SJSA1 (cell line): ENCODE data around the gene TJP1. TPM values are rescaled to one million over a fixed set of nuclear protein-coding genes. Genes with fewer than 3 reads are reported as not detected.
"Not testable (repeated sequence)": the region's sequence is repeated elsewhere in the genome, so short reads cannot be mapped to it uniquely, and the experiment has no call there.

ENCODE experiments used
- DNase-seq, 2 experiments: peaks; one replicate each; pipeline ENCODE4 v3.0.0-alpha.2; 2015 to 2020; ENCODE audit warnings: low spot score in 2 of 2, low read depth in 1 of 2
- H3K27ac ChIP-seq: fragments of 250-450 bp; sonication (Bioruptor Pico); 2 replicates; pipeline ENCODE4 v1.5.1; 2020; ENCODE audit warnings: mild to moderate bottlenecking, moderate library complexity
- H3K27me3 ChIP-seq: fragments of 250-450 bp; sonication (Bioruptor Pico); replicated peaks from 2 replicates; pipeline ENCODE4 v1.5.1; 2020; ENCODE audit warnings: mild to moderate bottlenecking, moderate library complexity
- H3K36me3 ChIP-seq: fragments of 250-450 bp; sonication (Bioruptor Pico); 2 replicates; pipeline ENCODE4 v1.5.1; 2020; ENCODE audit warnings: mild to moderate bottlenecking
- H3K4me1 ChIP-seq: fragments of 250-450 bp; sonication (Bioruptor Pico); replicated peaks from 2 replicates; pipeline ENCODE4 v1.6.1; 2021; ENCODE audit warnings: mild to moderate bottlenecking
- H3K4me3 ChIP-seq: fragments of 250-450 bp; sonication (Bioruptor Pico); 2 replicates; pipeline ENCODE4 v1.5.1; 2020; ENCODE audit warnings: mild to moderate bottlenecking
- H3K9me3 ChIP-seq: fragments of 250-450 bp; sonication (Bioruptor Pico); replicated peaks from 2 replicates; pipeline ENCODE4 v1.5.1; 2020; ENCODE audit warnings: mild to moderate bottlenecking
- total RNA-seq: library from RNA; depleted of rRNA; stranded (reverse); fragments of >200 nt; shearing (Covaris generic); gene quantifications from 2 replicates; pipeline ENCODE4 v1.2.3, GENCODE V29; 2014

The TJP1 gene
- total RNA-seq, 1 experiment from 2014 or later = 70.1 TPM

DNA sequence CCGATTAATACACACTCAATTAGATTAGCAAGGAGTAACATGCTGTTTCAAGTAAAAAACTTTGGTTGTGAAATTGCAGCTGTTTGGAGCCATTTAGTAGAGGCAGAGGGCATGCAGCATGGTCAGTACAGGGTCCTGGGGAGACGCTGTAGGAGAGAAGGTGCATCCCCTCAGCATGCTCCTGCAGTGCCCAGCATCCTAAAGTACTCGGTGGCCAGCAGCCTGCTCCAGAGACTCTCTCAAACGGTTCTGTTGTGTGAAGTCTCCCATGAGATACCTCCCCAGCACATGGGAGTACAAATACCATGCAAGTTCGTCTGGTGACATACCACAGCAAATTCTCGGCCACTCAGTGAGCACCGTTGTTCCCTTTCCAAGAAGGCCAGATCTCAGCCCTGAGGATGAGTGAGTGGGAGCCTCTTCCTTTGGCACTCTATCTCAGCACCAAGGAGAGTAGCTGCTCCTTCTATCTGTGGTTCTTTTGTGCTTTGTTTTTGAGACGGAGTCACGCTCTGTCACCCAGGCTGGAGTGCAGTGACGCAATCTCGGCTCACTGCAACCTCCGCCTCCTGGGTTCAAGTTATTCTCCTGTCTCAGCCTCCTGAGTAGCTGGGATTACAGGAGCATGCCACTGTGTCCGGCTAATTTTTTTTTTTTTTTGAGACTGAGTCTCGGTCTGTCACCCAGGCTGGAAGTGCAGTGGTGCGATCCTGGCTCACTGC, 72.7 kb downstream of the TJP1 start:
- Histone ChIP-seq H3K4me1 (peaks cover 10% of the 10 kb centered on the region), H3K27me3 (no peaks in the 10 kb centered on the region), H3K27ac (no peak overlapping the region), H3K4me3 (no peak overlapping the region), H3K9me3 (no peaks in the 10 kb centered on the region), H3K36me3 (peaks cover 37% of the 10 kb centered on the region)
- no peak for DNase-seq

DNA sequence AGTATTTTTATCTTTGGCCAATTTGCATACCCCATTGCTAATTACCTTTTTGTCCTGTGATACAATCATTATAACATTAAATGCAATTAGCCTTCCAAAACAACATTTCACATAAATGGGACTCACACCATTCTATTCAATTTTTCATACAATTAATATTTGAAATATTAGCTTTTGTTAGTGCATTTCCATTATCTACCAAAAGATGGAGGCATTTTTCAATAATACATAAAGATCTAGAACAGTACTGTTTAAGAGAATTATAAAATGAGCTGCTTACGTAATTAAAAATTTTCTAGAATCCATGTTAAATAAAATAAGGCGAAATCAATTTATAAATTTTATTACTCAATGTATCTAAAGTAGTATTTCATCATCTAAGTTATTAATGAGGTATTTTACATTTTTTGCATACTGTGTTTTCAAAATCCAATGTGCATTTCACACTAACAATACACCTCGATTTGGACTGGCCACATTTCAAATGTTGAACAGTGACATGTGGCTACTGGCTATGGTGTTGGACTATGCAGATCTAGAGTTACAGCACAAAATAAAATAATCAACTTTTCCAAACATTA, 74.3 kb downstream of the TJP1 start:
- peaks cover 29% of the 10 kb centered on the region for H3K36me3 ChIP-seq
- no peaks in the 10 kb centered on the region for H3K27me3 ChIP-seq
- peaks cover 10% of the 10 kb centered on the region for H3K4me1 ChIP-seq
- DNase-seq = no peak
- no peaks in the 10 kb centered on the region for H3K9me3 ChIP-seq
- H3K4me3 ChIP-seq = no peak overlapping the region
- no peak overlapping the region for H3K27ac ChIP-seq

DNA sequence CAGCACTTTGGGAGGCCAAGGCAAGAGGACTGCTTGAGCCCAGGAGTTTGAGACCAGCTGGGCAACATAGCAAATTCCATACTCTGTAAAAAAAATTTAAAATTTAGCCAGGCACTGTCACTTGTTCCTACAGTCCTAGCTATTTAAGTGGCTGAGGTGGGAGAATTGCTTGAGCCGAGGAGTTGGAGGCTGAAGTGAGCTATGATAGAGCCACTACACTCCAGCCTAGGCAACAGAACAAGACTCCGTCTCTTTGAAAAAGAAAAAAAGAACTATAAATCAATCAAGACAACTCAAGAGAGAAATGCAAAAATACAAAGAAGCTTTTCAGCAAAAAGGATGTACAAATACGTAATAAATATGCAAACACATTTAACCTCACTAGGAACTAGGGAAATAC, 78.8 kb downstream of the TJP1 start:
- Histone ChIP-seq H3K4me1 (no peaks in the 10 kb centered on the region), H3K27me3 (no peaks in the 10 kb centered on the region), H3K27ac (no peak overlapping the region), H3K4me3 (no peak overlapping the region), H3K9me3 (no peaks in the 10 kb centered on the region), H3K36me3 (peaks cover 42% of the 10 kb centered on the region)
- no peak for DNase-seq

DNA sequence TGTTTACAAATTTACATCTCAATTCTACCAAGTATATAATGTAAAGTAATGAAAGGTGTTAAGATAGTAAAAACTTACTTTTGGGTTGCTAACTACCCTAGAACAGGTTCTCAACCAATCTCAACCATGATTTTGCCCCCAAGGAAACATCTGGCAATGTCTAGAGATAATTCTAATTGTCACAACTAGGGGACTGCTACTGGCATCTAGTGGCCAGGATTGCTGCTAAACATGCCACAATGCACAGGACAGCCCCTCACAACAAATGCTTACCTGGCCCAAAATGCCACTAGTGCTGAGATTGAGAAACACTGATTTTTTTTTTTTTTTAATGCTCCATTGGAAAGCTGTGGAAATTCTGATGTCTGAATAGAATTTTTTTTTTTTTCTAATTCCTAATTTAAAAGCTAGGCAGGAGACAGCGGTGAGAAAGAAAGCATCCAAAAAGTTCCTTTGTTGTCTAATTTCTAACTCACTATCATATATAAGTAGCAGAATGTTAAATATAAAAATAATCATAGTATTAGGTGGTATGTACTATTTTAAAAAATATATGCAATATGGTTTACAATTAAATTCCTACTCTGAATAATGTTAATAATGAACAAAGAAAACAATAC, 81.5 kb downstream of the TJP1 start:
- Histone ChIP-seq H3K27ac (no peak overlapping the region), H3K36me3 (peaks cover 61% of the 10 kb centered on the region), H3K9me3 (no peaks in the 10 kb centered on the region), H3K4me1 (peaks cover 15% of the 10 kb centered on the region), H3K27me3 (no peaks in the 10 kb centered on the region), H3K4me3 (no peak overlapping the region)
- DNase-seq = no peak

DNA sequence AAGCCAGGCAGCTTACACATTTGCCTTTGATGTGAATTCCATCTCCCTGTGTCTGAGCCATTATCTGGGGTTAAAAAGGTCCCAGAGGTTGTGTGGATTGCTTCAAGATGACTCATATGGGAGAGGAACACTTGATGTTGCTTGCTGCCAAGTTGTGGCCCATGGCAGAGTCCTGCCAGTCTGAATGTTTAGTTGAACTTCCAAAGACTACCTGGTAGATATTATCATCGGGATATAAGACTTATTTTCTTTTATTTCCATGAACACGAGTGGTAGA, 85.6 kb downstream of the TJP1 start:
- peak overlapping the region; percentile 73 for H3K27ac ChIP-seq
- peak; percentile 60 to 73 for DNase-seq

DNA sequence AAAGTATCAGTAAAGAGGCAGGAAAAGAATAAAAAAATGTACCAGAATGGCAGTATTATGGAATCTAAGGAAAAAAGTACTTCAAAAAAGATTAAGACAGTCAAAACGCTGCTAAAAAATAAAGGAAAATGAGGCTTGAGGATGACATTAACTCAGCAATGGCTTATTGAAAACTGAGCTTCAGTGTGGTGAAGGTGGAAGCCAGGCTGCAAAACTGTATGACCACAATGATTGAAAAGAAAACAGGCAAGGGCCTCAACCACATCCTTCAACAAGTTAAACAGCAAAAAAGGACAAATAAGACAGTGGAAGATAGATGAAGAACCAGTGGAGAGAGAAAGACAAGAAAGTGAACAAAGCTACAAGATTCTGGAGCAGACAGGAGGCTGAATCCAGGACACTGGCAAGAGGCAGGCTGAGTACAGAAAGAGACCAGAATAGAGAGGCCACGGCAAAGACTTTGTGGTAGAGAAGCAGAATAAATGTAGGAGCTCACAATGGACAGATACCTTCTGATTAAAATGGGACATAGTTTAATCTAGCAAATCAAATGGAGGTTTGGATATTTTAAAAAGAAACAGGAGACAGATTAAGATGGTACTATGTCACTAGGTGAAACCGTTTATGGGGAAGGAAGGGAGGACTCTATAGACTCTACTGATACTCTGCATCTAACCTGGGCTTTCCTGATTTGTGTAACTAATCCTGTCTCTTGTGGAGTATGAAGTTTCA, 86.1 kb downstream of the TJP1 start:
- peaks cover 82% of the 10 kb centered on the region for H3K36me3 ChIP-seq

More for the DNA sequence above, 85.6 kb downstream of the TJP1 start:
- Histone ChIP-seq H3K36me3 (peaks cover 84% of the 10 kb centered on the region), H3K4me3 (no peak overlapping the region), H3K27me3 (no peaks in the 10 kb centered on the region), H3K4me1 (peaks cover 44% of the 10 kb centered on the region), H3K9me3 (no peaks in the 10 kb centered on the region)

DNA sequence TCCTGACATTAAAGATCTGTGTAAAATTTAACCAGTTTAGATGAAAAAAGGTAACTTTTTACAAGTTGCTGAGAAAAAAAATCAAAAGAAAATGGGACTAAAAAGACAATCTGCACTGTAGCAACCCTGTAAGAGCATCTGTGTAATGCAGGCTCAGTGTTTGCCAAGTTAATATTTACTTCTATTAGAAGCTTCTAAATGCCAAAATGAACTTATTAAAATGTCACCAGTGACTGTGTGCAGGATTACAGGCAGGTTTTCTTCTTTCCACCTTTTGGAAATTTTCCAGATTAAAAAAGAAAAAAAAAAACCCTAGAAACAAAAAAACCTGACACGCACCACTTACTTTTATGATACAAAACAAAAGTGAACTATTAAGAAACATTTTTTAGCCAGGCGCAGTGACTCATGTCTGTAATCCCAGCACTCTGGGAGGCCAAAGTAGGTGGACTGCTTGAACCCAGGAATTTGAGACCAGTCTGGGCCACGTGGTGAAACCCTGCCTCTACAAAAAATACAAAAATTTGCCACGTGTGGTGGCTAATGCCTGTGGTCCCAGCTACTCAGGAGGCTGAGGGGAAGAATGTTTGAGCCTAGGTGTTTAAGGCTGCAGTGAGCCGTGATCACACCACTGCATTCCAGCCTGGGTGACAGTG, 87.2 kb downstream of the TJP1 start:
- H3K36me3 ChIP-seq = peaks cover 75% of the 10 kb centered on the region
- H3K9me3 ChIP-seq = no peaks in the 10 kb centered on the region
- H3K4me3 ChIP-seq = no peak overlapping the region
- no peaks in the 10 kb centered on the region for H3K27me3 ChIP-seq
- peaks cover 50% of the 10 kb centered on the region for H3K4me1 ChIP-seq
- H3K27ac ChIP-seq = peak overlapping the region; percentile 73
- peak; percentile 87 for DNase-seq

More for the DNA sequence above, 86.1 kb downstream of the TJP1 start:
- H3K27me3 ChIP-seq = no peaks in the 10 kb centered on the region
- H3K27ac ChIP-seq = peak overlapping the region; percentile 73
- no peak overlapping the region for H3K4me3 ChIP-seq
- peak in 1 of 2 experiments; percentile 48 for DNase-seq
- no peaks in the 10 kb centered on the region for H3K9me3 ChIP-seq
- H3K4me1 ChIP-seq = peaks cover 49% of the 10 kb centered on the region

DNA sequence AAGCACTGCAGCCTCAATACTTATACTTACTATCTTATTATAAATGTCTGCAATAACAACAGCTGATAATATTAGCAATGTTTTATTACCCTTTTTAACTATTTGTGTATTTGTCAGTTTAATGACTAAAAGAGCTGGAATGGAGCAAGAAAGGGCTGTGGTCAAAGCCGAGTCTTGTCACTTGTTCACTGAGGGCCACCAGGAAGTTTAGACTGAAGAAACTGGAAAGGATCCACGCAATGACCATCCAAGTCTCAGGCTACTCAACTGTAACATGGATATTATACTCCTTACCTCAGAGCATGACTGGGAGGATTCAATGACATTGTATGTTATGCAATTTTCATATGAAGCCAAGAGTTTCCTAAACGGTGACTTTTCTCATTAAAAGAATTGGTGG, 90.4 kb downstream of the TJP1 start:
- Histone ChIP-seq H3K27ac (peak overlapping the region; percentile 52), H3K27me3 (no peaks in the 10 kb centered on the region), H3K36me3 (peaks cover 79% of the 10 kb centered on the region), H3K9me3 (no peaks in the 10 kb centered on the region), H3K4me3 (no peak overlapping the region), H3K4me1 (peaks cover 45% of the 10 kb centered on the region)
- DNase-seq = peak; percentile 66 to 68

DNA sequence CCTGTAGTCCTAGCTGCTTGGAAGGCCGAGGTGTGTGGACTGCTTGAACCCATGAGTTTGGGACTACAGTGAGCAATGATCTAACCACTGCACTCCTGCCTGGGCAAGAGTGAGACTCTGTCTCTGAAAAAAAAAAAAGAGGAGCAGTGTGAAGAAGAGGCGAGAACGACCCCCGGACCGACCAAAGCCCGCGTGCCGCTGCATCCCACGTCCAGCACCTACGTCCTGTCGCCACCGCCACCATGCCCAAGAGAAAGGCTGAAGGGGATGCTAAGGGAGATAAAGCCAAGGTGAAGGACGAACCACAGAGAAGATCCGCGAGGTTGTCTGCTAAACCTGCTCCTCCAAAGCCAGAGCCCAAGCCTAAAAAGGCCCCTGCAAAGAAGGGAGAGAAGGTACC, 91.8 kb downstream of the TJP1 start:
- H3K27me3 ChIP-seq, H3K4me3 ChIP-seq, H3K9me3 ChIP-seq, DNase-seq, H3K27ac ChIP-seq: not testable (repeated sequence)
- peaks cover 79% of the 10 kb centered on the region for H3K36me3 ChIP-seq
- H3K4me1 ChIP-seq = peaks cover 31% of the 10 kb centered on the region

DNA sequence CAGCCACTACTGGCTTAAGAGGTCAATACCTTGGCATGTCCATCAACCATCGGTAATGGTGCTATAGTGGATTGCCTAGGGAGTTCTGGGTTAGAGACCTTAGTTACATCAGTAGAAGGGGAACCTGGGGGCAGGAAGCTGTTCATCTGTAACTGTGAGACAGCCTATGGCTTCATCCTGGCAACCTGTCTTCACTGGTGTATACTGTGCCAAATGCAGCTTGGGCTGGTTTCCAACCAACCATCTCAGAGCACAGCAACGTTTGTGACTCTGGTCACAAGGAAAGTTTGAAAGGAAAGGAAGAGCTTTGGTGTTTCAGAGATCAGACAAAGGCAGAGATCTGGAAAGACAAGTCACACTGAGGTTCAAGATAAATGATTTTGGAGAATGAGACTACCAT, 93.8 kb downstream of the TJP1 start:
- H3K9me3 ChIP-seq = no peaks in the 10 kb centered on the region
- peaks cover 20% of the 10 kb centered on the region for H3K4me1 ChIP-seq
- no peak overlapping the region for H3K27ac ChIP-seq
- no peak overlapping the region for H3K4me3 ChIP-seq
- no peaks in the 10 kb centered on the region for H3K27me3 ChIP-seq
- no peak for DNase-seq
- H3K36me3 ChIP-seq = peaks cover 88% of the 10 kb centered on the region

DNA sequence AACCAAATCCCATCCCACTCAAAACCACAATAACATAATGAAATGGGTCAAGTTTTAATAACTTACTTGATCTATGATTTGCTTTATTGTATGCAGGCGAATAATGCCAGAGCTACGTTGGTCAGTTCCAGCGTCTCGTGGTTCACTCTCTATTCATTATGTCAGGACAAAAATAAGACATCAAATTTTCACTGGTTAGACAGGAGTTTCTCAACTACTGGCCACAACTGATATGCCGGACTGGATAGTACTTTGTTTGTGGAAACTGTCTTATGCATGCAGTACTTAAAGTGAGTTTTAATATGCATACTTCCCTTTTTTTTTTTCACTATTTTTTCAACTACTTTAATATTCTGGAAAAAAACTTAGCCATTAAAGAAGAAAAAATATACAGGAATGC, 94.4 kb downstream of the TJP1 start:
- H3K27me3 ChIP-seq = no peaks in the 10 kb centered on the region
- peaks cover 88% of the 10 kb centered on the region for H3K36me3 ChIP-seq

DNA sequence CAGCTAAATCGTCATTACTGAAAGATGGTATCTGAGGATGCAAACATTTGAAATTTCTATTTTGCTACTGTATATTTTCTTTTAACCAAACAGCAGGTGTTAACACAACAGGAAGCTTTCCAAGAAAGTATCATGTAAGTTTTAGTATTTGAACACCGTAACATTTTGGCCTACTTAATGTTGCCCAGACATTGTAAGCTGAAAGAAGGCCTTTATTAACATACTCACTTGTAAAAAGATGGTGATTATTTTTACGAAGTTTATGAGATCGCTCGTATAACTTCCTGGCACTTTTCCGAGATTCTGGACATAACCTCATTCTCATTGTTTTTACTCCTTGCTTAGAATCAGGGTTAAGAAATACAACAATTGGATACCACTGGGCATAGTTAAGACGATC, 95.7 kb downstream of the TJP1 start:
- DNase-seq = no peak
- Histone ChIP-seq H3K4me1 (peaks cover 5% of the 10 kb centered on the region), H3K27me3 (no peaks in the 10 kb centered on the region), H3K36me3 (peaks cover 89% of the 10 kb centered on the region), H3K9me3 (peaks cover 4% of the 10 kb centered on the region; the same call in 1 of the 2 replicates), H3K4me3 (no peak overlapping the region), H3K27ac (no peak overlapping the region)

More for the DNA sequence above, 94.4 kb downstream of the TJP1 start:
- DNase-seq = no peak
- Histone ChIP-seq H3K9me3 (no peaks in the 10 kb centered on the region), H3K4me3 (no peak overlapping the region), H3K27ac (no peak overlapping the region), H3K4me1 (peaks cover 18% of the 10 kb centered on the region)

DNA sequence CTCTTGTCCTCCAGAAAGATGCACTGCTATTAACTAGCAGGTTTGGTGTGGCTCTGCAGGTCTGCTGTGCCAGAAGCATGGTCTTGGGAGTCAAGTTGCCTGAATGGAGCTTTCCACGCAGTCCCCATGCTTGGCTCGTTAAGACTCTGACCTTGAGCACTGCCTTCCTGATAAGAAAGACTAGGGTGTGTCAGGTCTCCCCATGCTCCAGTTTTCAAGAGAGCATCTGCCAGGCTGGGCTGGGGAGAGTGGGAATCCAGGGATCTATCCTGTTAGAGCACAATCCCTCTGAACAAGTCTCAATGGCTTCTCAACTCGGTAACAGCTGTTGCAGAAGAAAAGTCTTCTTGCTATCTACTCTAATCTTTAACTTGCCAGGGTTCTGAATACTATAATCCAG, 98.2 kb downstream of the TJP1 start:
- no peak for DNase-seq
- no peak overlapping the region for H3K27ac ChIP-seq
- H3K27me3 ChIP-seq = no peaks in the 10 kb centered on the region
- peaks cover 4% of the 10 kb centered on the region; the same call in 1 of the 2 replicates for H3K9me3 ChIP-seq
- H3K4me3 ChIP-seq = no peak overlapping the region
- peaks cover 99% of the 10 kb centered on the region for H3K36me3 ChIP-seq
- no peaks in the 10 kb centered on the region for H3K4me1 ChIP-seq
